NCI-H1694 treated with DMSO at 0.1 percent for 48 hours (cell line): ENCODE results near the gene SLC29A2.

Experiments
- DNase-seq: peaks from one replicate; lab custom pipeline; 2025; lab: John Stamatoyannopoulos, UW

The SLC29A2 gene

GRCh38 chr11:66317723-66318599 is 53.6 kb downstream of the SLC29A2 start:
- DNase-seq = peak; percentile 45

DNA sequence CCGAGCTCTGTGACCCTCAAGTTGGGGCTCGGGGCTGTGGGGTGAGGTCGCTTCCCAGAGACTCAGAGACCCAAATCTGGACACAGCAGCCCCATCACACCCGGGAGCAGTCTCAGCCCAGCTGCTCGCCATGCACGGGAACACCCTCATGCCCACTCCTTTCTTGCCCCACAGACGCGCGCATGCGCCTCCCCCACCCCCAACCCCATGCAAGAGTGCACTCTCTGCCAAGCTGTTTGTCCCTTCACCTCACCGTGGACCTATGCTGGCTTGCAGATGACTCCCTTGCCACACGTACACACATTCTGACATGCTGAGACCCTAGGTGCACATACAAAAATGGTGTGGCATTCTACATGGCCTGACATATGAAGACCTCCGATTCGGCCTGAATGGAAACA is 54.2 kb downstream of the SLC29A2 start:
- DNase-seq = peak; percentile 64

DNA sequence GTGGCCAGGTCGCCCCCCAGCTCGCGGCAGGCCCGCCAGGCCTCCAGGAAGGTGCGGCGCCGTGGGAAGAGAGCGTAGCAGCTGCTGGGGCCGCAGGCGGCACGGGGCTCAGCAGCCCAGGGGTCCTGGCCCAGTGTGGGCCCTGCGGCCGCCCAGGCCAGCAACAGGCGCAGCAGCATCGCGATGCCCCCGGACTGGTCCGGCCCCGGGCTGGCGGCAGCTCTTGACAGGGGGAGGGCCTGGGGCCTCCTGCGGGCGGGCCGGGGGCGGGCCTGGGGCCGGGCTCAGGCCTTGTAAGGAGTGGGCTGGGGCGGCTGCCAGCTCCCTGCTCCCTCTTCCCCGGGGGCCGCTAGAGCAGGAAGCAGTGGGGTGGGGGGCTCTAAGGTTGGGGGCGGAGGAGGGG is 54.7 kb downstream of the SLC29A2 start, which contains the start of gene CD248:
TSS of gene CD248 (minus strand) at position 196 of the 403 bp plus-strand sequence. CDS start at position 179, 17 bp downstream.
- peak; percentile 64 for DNase-seq

- no peak for DNase-seq
These were observed 55.4 kb downstream of the SLC29A2 start for GRCh38 chr11:66315921-66316811.

DNA sequence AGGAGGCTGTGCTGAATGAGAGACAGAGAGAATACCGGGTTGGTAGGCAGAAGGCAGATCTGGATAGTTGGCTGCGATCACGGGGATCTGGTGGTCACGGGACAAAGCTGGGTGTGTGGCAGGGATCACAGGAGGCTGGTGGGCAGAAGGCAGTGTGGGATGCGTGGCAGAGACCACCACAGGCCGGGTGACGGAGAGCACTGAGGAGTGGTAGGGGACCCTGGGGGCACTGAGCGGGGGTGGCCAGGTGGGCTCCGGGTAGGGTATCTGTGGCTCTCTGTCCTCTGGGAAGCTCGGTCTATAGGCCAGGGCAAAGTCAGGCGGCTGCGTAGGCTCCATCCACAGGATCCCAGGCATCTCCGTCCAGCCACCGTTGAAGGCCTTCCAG is 56.1 kb downstream of the SLC29A2 start:
- DNase-seq = no peak

GRCh38 chr11:66314561-66315497 is 56.7 kb downstream of the SLC29A2 start:
- DNase-seq = no peak

- DNase-seq = no peak
These were observed 57.4 kb downstream of the SLC29A2 start for GRCh38 chr11:66314186-66314501.

DNA sequence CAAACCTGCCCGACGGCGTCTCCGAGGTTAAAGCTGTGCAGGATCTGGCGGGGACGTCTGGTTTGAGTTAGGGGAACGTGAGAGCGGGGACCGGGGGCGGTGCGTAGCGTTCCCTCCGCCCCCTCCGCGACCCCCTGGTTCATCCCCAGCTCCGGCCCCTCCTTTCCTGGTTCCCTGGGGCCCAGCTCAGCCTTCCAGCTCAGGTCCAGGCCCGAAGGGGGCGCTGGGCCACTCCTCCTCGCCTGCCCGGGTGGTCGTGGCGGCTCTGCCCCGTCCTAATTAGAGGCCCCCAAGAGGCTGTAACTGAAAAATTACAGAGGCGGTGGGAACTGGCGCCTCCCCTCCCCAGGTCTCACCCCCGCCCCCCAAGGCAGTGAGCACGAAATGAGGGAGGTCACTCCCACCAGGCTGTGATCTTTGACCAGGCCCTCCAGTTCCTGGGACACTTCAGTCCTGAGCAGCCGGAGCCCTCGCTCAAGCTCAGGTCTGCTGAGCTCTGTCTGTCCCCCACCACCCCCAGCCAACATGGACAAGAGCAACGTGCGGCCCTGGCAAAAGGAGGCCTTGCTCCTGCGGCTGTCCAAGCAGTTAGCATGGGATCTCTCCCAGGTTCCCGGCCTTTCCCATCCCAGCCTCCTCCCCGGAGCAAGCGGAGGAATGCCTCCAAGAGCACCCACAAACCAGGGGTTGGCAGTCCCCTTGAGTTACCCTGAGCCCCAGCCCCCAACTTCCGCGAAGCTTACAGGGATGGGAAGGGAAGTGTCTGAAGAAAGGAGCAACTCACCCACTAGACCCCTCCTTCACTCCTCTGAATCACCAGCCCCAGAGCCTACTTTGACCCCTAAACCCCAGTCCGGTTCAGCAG is 58.0 kb downstream of the SLC29A2 start:
- no peak for DNase-seq

GRCh38 chr11:66312549-66313320 is 58.8 kb downstream of the SLC29A2 start:
- peak; percentile 93 for DNase-seq
